Progenitor cell of endocrine pancreas (in vitro differentiated cells): Measurements from ENCODE around the gene SOX12. TPM values are rescaled to one million over a fixed set of nuclear protein-coding genes. Genes with fewer than 3 reads are reported as not detected.

Source experiments
- DNase-seq: peaks from one replicate; pipeline ENCODE4 v3.0.0; 2021; ENCODE audit warnings: low spot score; ENCODE audit not compliant: unreplicated experiment
- H3K27ac Mint-ChIP-seq: 2 replicates; pipeline ENCODE4 v1.8.0; 2021; ENCODE audit warnings: mild to moderate bottlenecking, moderate library complexity, mixed read lengths
- H3K27me3 Mint-ChIP-seq: 2 replicates; pipeline ENCODE4 v1.8.0; 2021; ENCODE audit warnings: mixed read lengths
- H3K36me3 Mint-ChIP-seq: 2 replicates; pipeline ENCODE4 v1.8.0; 2022; ENCODE audit warnings: mixed read lengths; ENCODE audit not compliant: insufficient read depth
- H3K4me1 Mint-ChIP-seq: 2 replicates; pipeline ENCODE4 v1.8.0; 2021; ENCODE audit warnings: low read depth, mixed read lengths
- H3K4me3 Mint-ChIP-seq: 2 replicates; pipeline ENCODE4 v1.8.0; 2021; ENCODE audit warnings: low read depth, mild to moderate bottlenecking, moderate library complexity, mixed read lengths
- H3K9me3 Mint-ChIP-seq: 2 replicates; pipeline ENCODE4 v1.8.0; 2021; ENCODE audit warnings: low read depth, mixed read lengths
- total RNA-seq: library from RNA; stranded (reverse); gene quantifications from 2 replicates; pipeline ENCODE4 v1.2.1, GENCODE V29; 2021
- TF ChIP-seq, protein P1 (sequence below): fragments of 200-600 bp; sonication (generic); IDR thresholded peaks from one replicate; pipeline ENCODE4 v1.5.0; 2021; ENCODE audit warnings: antibody characterized with exemption, mild to moderate bottlenecking; ENCODE audit not compliant: unreplicated experiment

The SOX12 gene
- total RNA-seq, 1 donor from 2014 or later, result 59.0 TPM

GRCh38 chr20:305745-306144 is 19.6 kb upstream of the SOX12 start:
- TF ChIP-seq, protein P1, sequence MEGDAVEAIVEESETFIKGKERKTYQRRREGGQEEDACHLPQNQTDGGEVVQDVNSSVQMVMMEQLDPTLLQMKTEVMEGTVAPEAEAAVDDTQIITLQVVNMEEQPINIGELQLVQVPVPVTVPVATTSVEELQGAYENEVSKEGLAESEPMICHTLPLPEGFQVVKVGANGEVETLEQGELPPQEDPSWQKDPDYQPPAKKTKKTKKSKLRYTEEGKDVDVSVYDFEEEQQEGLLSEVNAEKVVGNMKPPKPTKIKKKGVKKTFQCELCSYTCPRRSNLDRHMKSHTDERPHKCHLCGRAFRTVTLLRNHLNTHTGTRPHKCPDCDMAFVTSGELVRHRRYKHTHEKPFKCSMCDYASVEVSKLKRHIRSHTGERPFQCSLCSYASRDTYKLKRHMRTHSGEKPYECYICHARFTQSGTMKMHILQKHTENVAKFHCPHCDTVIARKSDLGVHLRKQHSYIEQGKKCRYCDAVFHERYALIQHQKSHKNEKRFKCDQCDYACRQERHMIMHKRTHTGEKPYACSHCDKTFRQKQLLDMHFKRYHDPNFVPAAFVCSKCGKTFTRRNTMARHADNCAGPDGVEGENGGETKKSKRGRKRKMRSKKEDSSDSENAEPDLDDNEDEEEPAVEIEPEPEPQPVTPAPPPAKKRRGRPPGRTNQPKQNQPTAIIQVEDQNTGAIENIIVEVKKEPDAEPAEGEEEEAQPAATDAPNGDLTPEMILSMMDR, result no peak
- Mint-ChIP-seq H3K4me3 (no peak overlapping the region), H3K27ac (no peak overlapping the region), H3K27me3 (no peaks in the 10 kb centered on the region), H3K36me3 (peaks cover 1% of the 10 kb centered on the region), H3K4me1 (peaks cover 11% of the 10 kb centered on the region), H3K9me3 (no peaks in the 10 kb centered on the region)
- DNase-seq, result no peak

DNA sequence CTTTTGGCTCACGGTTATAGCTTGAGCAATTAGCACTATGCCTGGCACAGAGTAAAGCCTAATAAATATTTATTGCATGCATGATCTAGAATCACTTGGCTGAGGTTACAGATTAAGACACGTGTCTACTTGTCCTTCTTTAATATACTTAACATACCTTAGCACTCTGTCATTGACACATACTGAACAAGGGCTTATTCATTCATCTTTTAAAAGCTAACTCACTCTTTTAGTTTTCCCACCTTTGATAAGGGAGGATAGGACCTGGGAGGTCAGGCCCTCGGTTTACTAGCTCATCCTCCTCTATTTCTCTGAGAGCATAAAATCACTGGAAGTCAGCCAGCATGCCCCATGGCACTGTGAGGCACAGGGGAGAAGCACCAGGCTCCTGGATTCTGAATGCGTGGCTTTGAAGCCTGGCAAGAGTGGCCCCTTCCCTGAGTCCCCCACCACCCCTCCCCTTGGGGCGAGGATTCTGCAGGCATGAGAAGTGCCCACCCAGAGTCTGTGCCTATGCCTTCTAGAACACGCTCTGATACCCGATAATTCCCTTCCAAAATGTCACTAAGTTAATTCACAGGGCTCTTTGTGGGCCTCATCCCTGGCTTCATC is 16.8 kb upstream of the SOX12 start:
- Mint-ChIP-seq H3K4me3 (peak overlapping the region; percentile 72), H3K36me3 (no peaks in the 10 kb centered on the region), H3K4me1 (peaks cover 5% of the 10 kb centered on the region), H3K27ac (no peak overlapping the region), H3K27me3 (no peaks in the 10 kb centered on the region), H3K9me3 (no peaks in the 10 kb centered on the region)
- TF ChIP-seq, protein P1, result no peak
- no peak for DNase-seq

DNA sequence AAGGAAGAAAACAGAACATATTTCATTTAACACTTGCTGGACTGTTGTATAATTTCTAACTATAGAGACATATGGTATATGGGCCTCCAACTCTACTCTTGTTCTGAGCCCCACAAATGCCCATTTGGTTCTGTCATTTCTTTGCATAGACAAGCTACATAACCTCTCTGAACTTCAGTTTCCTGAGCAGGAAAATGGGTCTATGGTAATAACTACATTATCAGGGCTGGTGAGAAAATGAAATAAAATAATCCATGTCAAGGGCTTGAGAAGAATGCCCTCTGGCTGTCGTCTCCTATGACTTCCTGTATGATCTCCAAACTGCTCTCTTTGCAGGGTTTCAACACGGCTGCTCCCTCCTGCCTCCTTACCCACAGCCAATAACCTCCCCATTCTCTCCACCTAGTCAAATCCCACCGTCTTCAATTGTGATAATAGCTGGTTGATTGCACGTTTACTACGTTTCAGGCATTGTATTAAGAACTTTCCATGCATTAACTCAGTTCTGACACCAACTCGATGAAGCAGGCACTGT is 16.0 kb upstream of the SOX12 start:
- Mint-ChIP-seq H3K27ac (peak overlapping the region; percentile 92), H3K36me3 (no peaks in the 10 kb centered on the region), H3K27me3 (no peaks in the 10 kb centered on the region), H3K9me3 (no peaks in the 10 kb centered on the region), H3K4me1 (peaks cover 5% of the 10 kb centered on the region), H3K4me3 (peak overlapping the region; percentile 72)
- DNase-seq, result no peak
- TF ChIP-seq, protein P1, result no peak

- Mint-ChIP-seq H3K4me3 (peak overlapping the region; percentile 72), H3K27me3 (no peaks in the 10 kb centered on the region), H3K36me3 (no peaks in the 10 kb centered on the region), H3K4me1 (peaks cover 5% of the 10 kb centered on the region), H3K27ac (peak overlapping the region; percentile 92), H3K9me3 (no peaks in the 10 kb centered on the region)
- DNase-seq, result peak; percentile 96
- TF ChIP-seq, protein P1, result no peak
These were observed 15.3 kb upstream of the SOX12 start for GRCh38 chr20:309841-310644.

DNA sequence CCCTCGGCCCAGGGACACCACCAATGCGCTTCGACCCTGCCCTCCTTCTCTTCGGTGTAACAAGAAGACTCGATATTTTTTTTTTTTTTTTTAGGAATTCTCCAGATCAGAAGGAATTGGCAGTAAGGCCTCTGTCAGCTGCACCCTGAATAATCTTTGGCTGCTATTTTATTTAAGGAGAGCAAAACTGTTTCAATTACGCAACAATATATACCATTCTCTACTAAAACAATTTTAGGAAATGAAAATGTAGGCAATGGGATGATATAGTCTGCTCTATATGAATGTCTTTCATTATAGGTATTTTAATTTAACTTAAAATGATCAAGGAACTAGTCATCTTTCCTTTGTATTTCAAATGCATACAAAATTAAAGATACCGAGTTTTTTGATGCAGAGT is 14.7 kb upstream of the SOX12 start:
- peaks cover 5% of the 10 kb centered on the region for H3K4me1 Mint-ChIP-seq

More for the DNA sequence above, 14.7 kb upstream of the SOX12 start:
- DNase-seq, result no peak
- no peaks in the 10 kb centered on the region for H3K36me3 Mint-ChIP-seq
- peak overlapping the region; percentile 72 for H3K4me3 Mint-ChIP-seq
- TF ChIP-seq, protein P1, result no peak
- H3K27ac Mint-ChIP-seq, result peak overlapping the region; percentile 92
- no peaks in the 10 kb centered on the region for H3K27me3 Mint-ChIP-seq
- no peaks in the 10 kb centered on the region for H3K9me3 Mint-ChIP-seq
